GM18517 (cell line): ENCODE data around the gene NRSN2.

Source experiments
- ATAC-seq: cut with Tn5 transposase; IDR thresholded peaks from one replicate; pipeline ENCODE4 v1.9.1; 2021; ENCODE audit warnings: mild to moderate bottlenecking, moderate library complexity; ENCODE audit not compliant: unreplicated experiment

Gene NRSN2

GRCh38 chr20:346640-347316, at the start of gene NRSN2:
Gene NRSN2 (plus strand): TSS chr20:347111. CDS start chr20:349644, 2,533 bp downstream.
- no peak for ATAC-seq

GRCh38 chr20:297925-298775, 48.8 kb upstream of the NRSN2 start:
- peak; percentile 15 for ATAC-seq

DNA sequence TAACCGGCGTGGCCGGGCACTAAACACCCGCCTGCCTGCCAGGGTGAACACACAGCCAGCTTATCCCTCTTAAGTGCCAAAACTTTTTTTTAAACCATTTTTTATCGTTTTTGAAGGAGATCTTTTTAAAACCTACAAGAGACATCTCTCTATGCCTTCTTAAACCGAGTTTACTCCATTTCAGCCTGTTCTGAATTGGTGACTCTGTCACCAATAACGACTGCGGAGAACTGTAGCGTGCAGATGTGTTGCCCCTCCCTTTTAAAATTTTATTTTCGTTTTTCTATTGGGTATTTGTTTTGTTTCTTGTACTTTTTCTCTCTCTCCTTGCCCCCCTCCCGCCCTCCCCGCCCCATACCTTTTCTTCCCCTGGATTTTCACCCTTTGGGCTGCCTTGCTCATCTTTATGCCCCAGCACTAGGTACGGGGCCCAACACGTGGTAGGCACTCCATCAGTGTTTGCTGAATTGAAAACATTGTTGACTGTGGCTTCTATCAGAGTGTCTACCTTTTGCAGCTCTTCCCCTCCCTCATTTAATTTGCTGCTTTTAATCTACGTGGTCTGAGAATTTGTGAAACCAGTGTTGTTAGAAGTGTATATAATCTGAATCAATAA, 48.0 kb upstream of the NRSN2 start:
- ATAC-seq: no peak

DNA sequence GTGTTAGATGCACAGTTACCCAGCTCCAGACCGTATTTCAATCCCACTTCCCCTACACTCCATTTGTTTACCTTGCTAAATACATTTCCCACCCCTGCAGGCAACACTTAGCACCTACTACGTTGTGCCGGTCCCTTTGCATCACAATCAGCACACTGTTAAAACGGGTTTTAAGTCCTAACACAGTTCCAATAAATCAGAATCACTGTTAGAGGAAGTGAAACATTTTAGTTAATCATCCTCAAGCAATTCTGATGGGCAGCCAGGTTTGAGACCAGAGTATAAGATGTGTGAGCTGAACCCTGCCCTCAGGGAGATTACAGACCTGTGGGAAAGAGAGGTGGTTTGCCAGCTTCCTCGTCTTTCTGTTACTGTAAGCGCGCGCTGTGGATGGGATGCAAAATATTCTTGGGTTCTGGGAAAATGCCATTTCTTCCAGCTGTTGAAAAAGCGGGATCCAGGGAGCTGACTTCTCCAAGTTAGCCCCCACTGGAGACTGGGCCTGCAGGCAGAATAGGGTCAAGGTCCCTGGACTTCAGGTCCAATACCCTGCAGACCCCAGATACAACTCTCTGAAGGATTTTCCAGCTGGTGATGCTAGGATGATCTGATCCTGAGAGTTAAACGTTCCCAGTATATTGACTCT, 46.4 kb upstream of the NRSN2 start:
- no peak for ATAC-seq

DNA sequence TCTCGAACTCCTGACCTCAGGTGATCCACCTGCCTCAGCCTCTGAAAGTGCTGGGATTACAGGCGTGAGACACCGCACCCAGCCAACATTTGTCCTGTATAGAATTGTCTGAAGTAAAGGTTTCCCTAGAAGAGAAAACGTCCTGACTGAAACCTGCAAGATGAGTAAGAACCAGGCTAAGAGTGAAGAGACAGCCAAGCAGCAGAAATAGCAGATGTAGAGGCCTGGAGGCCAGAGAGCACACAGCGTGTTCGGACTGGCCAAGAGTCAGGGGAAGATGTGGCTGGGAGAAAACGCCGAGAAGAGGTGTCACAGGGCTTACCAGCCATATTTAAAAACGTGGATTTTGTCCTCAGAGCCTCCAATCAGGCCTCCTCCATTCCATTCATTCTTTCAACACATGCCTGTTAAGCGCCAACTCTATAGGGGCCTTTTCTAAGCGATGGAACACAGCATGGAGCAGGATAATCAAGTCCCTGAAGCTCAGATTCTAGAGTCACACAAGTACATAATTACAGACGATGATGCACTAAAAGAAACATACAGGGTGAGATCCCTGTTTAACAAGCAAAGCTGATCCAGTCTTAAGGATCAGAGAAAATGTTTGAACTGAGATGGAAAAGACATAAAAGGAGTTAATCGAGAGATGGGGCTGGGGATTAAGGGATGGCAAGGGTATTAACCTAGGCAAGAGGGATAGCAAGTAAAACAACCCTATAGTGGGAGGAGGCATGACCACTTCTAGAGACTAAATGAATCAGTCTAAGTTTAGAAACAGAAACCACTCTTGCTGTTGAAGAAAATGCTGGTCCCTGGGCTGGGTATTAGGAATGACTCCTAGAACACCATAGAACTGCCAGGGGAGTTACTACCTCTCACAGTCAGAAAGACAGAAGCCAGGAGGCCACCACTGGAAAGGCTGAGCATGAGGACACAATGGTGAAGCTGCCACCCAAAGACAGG, 44.7 kb upstream of the NRSN2 start:
- ATAC-seq: no peak

- no peak for ATAC-seq
Observed at GRCh38 chr20:305745-306144, 41.2 kb upstream of the NRSN2 start.

GRCh38 chr20:308427-309038, 38.4 kb upstream of the NRSN2 start:
- ATAC-seq: no peak

GRCh38 chr20:309306-309840, 37.5 kb upstream of the NRSN2 start:
- no peak for ATAC-seq

DNA sequence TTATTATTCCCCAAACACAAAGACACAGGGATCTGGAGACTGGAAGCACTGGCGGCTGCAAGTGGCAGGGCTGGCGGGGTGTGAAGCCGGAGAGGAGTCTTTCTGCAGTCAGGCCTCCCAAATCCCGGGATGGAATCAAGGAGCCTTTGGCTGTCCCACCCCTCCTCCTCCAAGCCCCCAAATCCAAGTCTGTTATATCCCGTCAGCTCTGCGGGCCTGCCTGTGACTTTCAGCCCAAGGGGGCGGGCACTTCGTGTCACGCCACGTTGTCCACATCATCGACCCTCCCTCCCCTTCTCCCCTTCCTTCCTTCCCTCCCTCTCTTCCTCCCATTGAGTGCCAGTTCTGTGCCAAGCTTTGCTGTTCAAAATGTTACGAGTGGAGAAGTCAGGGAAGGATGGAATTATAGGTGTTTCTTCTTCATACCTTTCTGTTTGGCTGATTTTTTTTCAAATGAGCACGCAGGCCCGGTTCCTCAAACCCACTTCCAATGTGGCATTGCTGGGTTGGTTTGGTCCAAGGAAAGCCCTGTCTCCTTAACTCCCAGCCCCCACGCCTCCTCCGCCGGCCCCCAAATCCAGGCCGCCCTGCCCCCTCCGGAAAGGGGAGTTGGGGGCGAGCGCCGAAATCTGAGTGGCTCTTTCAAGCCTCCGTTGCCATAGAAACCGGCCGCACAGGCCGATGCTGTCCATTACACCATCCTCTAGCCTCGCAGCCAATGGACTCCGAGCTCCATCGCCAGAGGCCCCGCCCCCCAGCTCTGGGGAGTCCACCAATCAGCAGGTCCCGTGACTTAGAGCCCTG, 36.9 kb upstream of the NRSN2 start:
- ATAC-seq: peak; percentile 95

GRCh38 chr20:310645-311044, 36.3 kb upstream of the NRSN2 start:
- ATAC-seq: no peak

GRCh38 chr20:311609-312008, 35.3 kb upstream of the NRSN2 start:
- ATAC-seq: no peak

DNA sequence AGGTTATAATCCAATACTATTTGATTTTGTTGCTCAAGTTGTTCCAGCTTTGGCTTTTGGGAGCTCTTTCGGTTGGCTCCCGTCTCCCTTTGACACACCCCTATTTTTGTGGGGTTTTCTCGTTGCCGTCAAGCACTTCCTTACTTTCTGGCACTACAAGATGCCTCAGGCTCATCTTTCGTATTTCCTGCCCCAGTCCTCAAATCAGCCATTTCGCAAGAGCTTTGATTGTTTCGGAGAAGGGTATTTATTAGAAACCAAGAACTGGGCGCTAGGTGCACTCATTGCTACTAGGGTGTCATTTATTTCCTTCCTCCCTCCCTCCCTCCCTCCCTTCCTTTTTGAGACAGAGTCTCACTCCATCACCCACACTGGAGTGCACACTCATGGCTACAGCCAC, 34.8 kb upstream of the NRSN2 start:
- no peak for ATAC-seq

DNA sequence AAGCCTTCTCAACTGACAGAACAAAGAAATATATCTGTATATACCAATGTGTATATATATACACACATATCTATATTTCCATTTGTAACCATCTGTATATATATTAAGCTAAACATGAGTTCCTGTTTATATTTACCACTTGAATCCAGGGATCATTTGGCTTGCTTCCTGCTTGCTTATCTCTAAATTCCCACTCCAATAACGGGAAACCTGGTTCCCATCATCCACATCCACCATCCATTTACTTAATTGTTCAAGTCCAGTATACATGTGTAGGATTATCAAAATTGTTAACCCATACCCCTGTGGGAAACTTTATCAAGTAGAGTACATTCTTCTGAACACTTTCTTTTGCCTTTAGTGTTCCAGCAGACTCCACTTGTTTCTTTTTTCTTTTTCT, 34.0 kb upstream of the NRSN2 start:
- ATAC-seq: no peak

DNA sequence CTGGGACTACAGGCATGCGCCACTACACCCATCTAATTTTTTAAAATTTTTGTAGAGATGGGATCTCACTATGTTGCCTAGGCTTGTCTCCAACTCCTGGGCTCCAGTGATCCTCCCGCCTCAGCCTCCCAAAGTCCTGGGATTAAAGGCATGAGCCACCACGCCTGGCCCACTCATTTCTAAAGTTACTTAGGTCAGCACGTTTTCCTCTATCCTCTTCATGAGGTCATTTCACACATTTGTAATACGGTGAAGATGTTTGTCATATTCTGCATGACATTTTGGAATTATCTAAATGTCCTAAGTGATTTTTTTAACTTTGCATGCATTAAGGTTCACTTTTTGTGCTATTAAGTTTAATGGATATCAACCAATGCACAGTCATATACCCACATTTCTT, 33.5 kb upstream of the NRSN2 start:
- ATAC-seq: no peak

- no peak for ATAC-seq
Observed at GRCh38 chr20:313948-314347, 33.0 kb upstream of the NRSN2 start.

DNA sequence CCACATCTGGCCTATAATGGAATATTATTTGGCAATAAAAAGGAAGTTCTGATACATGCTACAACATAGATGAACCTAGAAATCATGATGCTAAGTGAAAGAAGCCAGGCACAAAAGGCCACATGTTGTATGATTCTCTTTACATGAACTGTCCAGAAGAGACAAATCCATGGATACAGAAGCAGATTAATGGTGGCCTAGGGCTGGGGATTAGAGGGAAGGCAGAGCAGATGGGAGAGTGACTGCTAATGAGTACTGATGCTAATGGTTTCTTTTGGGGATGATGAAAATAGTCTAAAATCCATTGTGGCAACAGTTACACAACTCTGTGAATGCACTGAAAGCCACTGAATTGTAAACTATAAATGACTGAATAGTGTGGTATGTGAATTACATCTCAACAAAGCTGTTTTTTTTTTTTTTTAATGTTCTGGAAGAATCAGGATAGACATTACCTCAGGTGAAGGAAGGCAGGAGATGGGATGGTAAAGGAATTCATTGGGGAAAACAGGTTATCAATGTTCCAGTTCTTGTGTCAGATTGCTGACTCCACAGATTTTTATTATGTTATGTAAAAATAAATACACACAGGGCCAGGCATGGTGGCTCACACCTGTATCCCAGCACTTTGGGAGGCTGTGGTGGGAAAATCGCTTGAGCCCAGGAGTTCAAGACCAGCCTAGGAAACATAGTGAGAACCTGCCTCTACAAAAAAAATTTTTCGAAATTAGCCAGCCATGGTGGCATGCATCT, 30.4 kb upstream of the NRSN2 start:
- ATAC-seq: no peak

GRCh38 chr20:324177-325044, 22.5 kb upstream of the NRSN2 start:
- peak; percentile 55 for ATAC-seq
